Stomach (tissue), 9 donors: Measurements from ENCODE around the gene PRPF19. TPM values are rescaled to one million over a fixed set of nuclear protein-coding genes. Genes with fewer than 3 reads are reported as not detected.

ENCODE experiments used
- DNase-seq, 2 donors: peaks; one replicate each; pipeline versions ENCODE4 v3.0.0 to v3.0.0-alpha.2; 2013 to 2019
- H3K27ac ChIP-seq, 5 donors: fragments of 200-600 bp in 4 of 5; sonication (generic) in 4 of 5; one replicate each; pipeline ENCODE4 v1.5.1; 2013 to 2019; ENCODE audit warnings: mild to moderate bottlenecking in 1 of 5, moderate library complexity in 1 of 5
- H3K27me3 ChIP-seq, 3 donors: fragments of 200-600 bp; sonication (generic); one replicate each; pipeline ENCODE4 v1.5.1; 2017 to 2019; ENCODE audit warnings: mixed run types in 1 of 3
- H3K36me3 ChIP-seq, 4 donors: fragments of 200-600 bp; sonication (generic); 1 replicate in 3 of 4; 2 replicates in 1 of 4; pipeline ENCODE4 v1.5.1; 2016 to 2019
- H3K4me1 ChIP-seq, 4 donors: fragments of 200-600 bp; sonication (generic); one replicate each; pipeline ENCODE4 v1.5.1; 2016 to 2019
- H3K4me3 ChIP-seq, 4 donors: fragments of 200-600 bp; sonication (generic) in 3 of 4; one replicate each; pipeline ENCODE4 v1.5.1; 2016 to 2019; ENCODE audit warnings: mild to moderate bottlenecking in 1 of 4
- H3K9me3 ChIP-seq, 4 donors: fragments of 200-600 bp; sonication (generic); one replicate each; pipeline ENCODE4 v1.5.1; 2016 to 2019
- EP300 ChIP-seq: sonication (generic); formaldehyde crosslinking; IDR thresholded peaks from one replicate; pipeline ENCODE4 v1.6.1; 2017; ENCODE audit warnings: antibody characterized with exemption
- POLR2A ChIP-seq, 4 donors: fragments of 450-650 bp; IDR thresholded peaks; one replicate each; pipeline ENCODE4 v1.6.1; 2016; ENCODE audit warnings: antibody characterized with exemption in 4 of 4, control low read depth in 2 of 4, mild to moderate bottlenecking in 1 of 4, moderate library complexity in 1 of 4
- POLR2AphosphoS5 ChIP-seq, 3 donors: sonication (generic); formaldehyde crosslinking; IDR thresholded peaks; one replicate each; pipeline ENCODE4 v1.6.1; 2016; ENCODE audit warnings: antibody characterized with exemption in 3 of 3
- WGBS, 5 donors: extraction: QIAGEN DNeasy Blood & Tissue Kit in 3 of 5; methylation state at CpG; one replicate each; pipeline versions ENCODE4 v1.1.5 to v1.1.7; 2013 to 2018; 5-methylcytosine and 5-hydroxymethylcytosine counted together
- intact Hi-C: fragments of 100-400 bp; cut with DNase I; formaldehyde crosslinking; loops from one replicate; pipeline ENCODE4 v1.15.1; 2023; ENCODE audit warnings: low total_unique reads
- polyA plus RNA-seq, 3 donors: library from polyadenylated mRNA; stranded (reverse); fragments of 200-250 nt; gene quantifications; one replicate each; pipeline ENCODE4 v1.2.3, GENCODE V29; 2013
- total RNA-seq, 5 donors: library from RNA; depleted of rRNA; stranded (reverse); fragments of >200 nt; gene quantifications; one replicate each; pipeline versions ENCODE4 v1.1.0 to v1.2.3, GENCODE V29; 2014 to 2016
- TF ChIP-seq, protein P1 (sequence below), 7 experiments: fragments of 450-650 bp in 4 of 7; fragments of 200-600 bp in 3 of 7; sonication (generic) in 3 of 7; IDR thresholded peaks; one replicate each; pipeline ENCODE4 v1.5.1; 2016 to 2019; ENCODE audit warnings: antibody characterized with exemption in 7 of 7, control low read depth in 2 of 7, mild to moderate bottlenecking in 1 of 7
- donor health status: healthy with polysubstance abuse.
- donor health status: Bipolar disorder and iron deficiency.
- donor health status: healthy.

PRPF19 gene
- total and polyA plus RNA-seq, 8 donors, result 3.5 to 86.1 (median 50.3) TPM

DNA sequence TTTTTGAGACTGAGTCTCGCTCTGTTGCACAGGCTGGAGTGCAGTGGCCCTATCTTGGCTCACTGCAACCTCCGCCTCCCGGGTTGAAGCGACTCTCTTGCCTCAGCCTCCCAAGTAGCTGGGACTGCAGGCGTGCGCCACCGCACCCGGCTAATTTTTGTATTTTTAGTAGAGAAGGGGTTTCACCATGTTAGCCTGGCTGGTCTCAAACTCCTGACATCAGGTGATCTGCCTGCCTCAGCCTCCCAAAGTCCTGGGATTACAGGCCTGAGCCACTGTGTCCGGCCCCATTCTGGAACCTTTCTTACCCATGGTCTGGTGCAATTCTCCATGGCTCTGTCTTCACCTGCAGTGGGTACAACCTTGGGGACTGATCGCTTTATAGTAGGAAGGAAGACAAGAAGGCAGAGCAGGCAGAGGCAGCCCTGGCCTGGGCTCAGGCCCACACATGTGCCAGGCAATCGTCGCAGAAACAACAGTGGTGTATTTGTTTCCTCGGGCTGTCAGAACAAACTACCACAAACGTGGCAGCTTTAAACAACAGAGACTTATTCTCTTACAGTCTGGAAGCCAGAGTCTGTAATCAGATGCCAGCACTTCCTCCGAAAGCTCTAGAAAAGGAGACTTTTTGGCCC is 46.7 kb downstream of the PRPF19 start:
- 77 to 89% (median 86%) methylated on average over 15 of the region's 15 CpGs for WGBS, 5 donors
- no peaks in the 10 kb centered on the region for H3K4me1 ChIP-seq
- H3K27me3 ChIP-seq, result peaks cover 0 to 5% (median 0%) of the 10 kb centered on the region in 3 donors
- H3K9me3 ChIP-seq, result no peaks in the 10 kb centered on the region
- no peaks in the 10 kb centered on the region for H3K36me3 ChIP-seq
- intact Hi-C loops, result no loop called here
- TF ChIP-seq, protein P1, sequence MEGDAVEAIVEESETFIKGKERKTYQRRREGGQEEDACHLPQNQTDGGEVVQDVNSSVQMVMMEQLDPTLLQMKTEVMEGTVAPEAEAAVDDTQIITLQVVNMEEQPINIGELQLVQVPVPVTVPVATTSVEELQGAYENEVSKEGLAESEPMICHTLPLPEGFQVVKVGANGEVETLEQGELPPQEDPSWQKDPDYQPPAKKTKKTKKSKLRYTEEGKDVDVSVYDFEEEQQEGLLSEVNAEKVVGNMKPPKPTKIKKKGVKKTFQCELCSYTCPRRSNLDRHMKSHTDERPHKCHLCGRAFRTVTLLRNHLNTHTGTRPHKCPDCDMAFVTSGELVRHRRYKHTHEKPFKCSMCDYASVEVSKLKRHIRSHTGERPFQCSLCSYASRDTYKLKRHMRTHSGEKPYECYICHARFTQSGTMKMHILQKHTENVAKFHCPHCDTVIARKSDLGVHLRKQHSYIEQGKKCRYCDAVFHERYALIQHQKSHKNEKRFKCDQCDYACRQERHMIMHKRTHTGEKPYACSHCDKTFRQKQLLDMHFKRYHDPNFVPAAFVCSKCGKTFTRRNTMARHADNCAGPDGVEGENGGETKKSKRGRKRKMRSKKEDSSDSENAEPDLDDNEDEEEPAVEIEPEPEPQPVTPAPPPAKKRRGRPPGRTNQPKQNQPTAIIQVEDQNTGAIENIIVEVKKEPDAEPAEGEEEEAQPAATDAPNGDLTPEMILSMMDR (IDR thresholded peaks at IDR 0.05), result no peak
- TF ChIP-seq POLR2AphosphoS5 (IDR thresholded peaks at IDR 0.05), result no peak
- no peak for TF ChIP-seq EP300
- TF ChIP-seq POLR2A (IDR thresholded peaks at IDR 0.05), result no peak
- no peak overlapping the region for H3K27ac ChIP-seq
- H3K4me3 ChIP-seq, result no peak overlapping the region
- DNase-seq, result no peak

DNA sequence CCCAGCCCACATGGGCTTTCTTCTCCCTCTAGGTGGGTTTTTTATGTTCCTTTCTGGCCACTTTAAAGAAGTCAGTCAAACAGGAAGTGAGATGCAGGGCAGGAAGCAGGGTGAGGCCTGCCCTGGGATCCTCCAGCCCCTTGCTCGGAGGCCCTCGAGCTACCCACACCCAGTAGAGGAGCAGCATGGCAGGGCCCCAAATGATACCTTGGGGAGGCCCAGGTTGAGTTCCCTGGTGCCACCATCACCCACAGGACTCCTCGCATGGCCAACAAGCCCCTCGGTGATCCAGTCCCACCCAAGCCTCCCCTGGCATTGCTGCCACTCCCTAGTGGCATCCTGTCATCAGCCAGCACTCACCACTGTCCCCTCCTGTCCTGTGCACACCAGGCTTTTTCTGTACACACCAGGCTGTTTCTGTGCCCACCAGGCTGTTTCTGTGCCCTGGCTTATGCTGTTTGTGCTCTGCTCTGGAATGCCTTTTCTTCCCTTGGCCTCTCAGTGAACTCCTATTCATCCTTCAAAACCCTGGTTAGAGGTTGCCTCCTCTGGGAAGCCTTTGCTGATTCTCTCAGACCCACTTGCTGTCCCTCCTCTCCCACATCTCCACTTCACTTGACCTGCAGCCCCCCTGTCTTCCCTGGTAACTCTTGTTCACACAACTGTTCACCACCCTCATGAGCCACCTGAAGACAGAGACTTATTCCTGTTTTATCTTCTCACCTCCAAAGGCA is 47.5 kb downstream of the PRPF19 start:
- intact Hi-C loops, result no loop called here
- Histone ChIP-seq H3K4me1 (peaks cover 0 to 4% (median 0%) of the 10 kb centered on the region in 4 donors), H3K36me3 (no peaks in the 10 kb centered on the region), H3K27me3 (peaks cover 0 to 5% (median 0%) of the 10 kb centered on the region in 3 donors), H3K9me3 (no peaks in the 10 kb centered on the region), H3K4me3 (no peak overlapping the region), H3K27ac (peak overlapping the region in 3 of 5 donors; percentile 25 to 60 (median 40))
- 40 to 83% (median 77%) methylated on average over 1 to 4 of the region's 4 CpGs for WGBS, 5 donors
- no peak for DNase-seq
- TF ChIP-seq, protein P1 (IDR thresholded peaks at IDR 0.05), result no peak
- no peak for TF ChIP-seq EP300
- TF ChIP-seq POLR2A (IDR thresholded peaks at IDR 0.05), result no peak
- TF ChIP-seq POLR2AphosphoS5 (IDR thresholded peaks at IDR 0.05), result no peak

DNA sequence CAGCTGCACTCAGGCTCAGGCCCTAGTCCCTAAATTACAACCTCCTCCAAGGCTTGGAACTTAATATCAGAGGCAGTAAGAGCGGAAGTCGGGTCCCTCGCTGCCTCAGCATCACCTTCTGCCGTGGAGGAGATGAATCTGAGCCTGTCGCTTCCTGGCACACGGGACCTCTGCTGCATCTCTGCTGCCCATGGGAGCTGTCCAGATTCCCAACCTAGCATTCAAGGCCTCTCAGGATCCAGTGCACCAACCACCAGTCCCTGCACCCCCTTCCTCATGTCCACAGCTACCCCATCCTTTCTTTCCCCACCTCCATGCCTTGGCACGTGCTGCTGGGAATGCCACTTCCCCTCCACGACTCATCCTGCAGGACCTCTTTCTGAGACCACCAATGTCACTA is 48.1 kb downstream of the PRPF19 start:
- H3K4me1 ChIP-seq, result peaks cover 0 to 5% (median 4%) of the 10 kb centered on the region in 4 donors
- H3K9me3 ChIP-seq, result no peaks in the 10 kb centered on the region
- TF ChIP-seq, protein P1 (IDR thresholded peaks at IDR 0.05), result no peak
- no peak for TF ChIP-seq POLR2A (IDR thresholded peaks at IDR 0.05)
- no peak for TF ChIP-seq POLR2AphosphoS5 (IDR thresholded peaks at IDR 0.05)
- TF ChIP-seq EP300, result no peak
- H3K27ac ChIP-seq, result peak overlapping the region in 4 of 5 donors; percentile 10 to 60 (median 36)
- intact Hi-C loops, result no loop called here
- 69 to 83% (median 79%) methylated on average over 8 of the region's 8 CpGs for WGBS, 5 donors
- H3K27me3 ChIP-seq, result peaks cover 0 to 5% (median 0%) of the 10 kb centered on the region in 3 donors
- H3K36me3 ChIP-seq, result peaks cover 0 to 2% (median 0%) of the 10 kb centered on the region in 4 donors
- no peak for DNase-seq
- no peak overlapping the region for H3K4me3 ChIP-seq

DNA sequence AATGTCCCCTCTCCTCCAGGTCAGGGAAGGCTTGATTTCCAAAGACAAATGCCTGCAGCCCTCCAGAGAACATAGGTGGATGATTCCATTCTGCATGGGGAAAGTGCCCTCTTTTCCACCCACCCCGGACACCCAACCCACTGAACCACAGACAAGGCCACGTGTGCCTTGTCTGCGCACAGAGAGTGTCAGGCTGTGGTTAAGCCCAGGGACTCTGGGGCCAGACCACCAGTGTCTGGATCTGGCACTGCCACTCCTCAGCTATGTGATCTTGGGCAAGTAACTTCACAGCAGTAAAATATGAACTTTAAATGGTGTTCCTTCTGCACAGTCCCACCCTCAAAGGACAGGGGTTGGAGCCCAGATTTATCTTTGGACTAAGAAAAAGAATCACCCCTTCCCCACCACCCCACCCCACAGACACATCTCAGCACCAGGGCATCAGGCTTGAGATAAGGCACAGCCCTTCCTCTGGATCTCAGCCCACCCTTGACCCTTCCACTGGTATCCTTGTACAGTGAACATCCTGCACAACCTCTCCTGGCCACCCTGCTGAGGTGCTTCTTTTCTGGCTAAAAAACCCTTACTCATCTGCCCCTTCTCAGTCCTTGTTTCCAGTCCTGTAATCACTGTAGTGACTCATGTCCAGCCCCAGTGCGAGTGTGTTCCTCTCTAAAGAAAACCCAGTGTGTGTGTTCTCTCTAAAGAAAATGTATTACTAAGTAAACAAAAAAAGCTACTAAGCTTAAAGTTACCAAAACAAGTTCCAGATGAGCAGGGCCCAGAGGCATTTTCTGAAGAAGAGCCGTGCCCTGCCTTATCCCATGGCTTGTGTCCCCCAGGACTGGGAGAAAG is 48.8 kb downstream of the PRPF19 start:
- H3K4me3 ChIP-seq, result no peak overlapping the region
- peaks cover 0 to 8% (median 2%) of the 10 kb centered on the region in 4 donors for H3K36me3 ChIP-seq
- H3K27ac ChIP-seq, result peak overlapping the region in 3 of 5 donors; percentile 25 to 60 (median 46)
- intact Hi-C loops, result no loop called here
- 74 to 82% (median 77%) methylated on average over 5 of the region's 5 CpGs for WGBS, 5 donors
- peaks cover 3 to 12% (median 8%) of the 10 kb centered on the region in 4 donors for H3K4me1 ChIP-seq
- H3K9me3 ChIP-seq, result no peaks in the 10 kb centered on the region
- H3K27me3 ChIP-seq, result peaks cover 0 to 8% (median 0%) of the 10 kb centered on the region in 3 donors
- TF ChIP-seq POLR2AphosphoS5 (IDR thresholded peaks at IDR 0.05) (no peak), POLR2A (IDR thresholded peaks at IDR 0.05) (no peak), EP300 (no peak)
- TF ChIP-seq, protein P1 (IDR thresholded peaks at IDR 0.05), result no peak
- DNase-seq, result no peak
